NOMO-1 treated with DMSO at 0.1 percent for 48 hours (cell line): ENCODE results near the gene PPP1R1B.

Experiments used
- DNase-seq: peaks from one replicate; lab custom pipeline; 2025; ENCODE audit not compliant: unreplicated experiment; lab: John Stamatoyannopoulos, UW

Gene PPP1R1B

DNA sequence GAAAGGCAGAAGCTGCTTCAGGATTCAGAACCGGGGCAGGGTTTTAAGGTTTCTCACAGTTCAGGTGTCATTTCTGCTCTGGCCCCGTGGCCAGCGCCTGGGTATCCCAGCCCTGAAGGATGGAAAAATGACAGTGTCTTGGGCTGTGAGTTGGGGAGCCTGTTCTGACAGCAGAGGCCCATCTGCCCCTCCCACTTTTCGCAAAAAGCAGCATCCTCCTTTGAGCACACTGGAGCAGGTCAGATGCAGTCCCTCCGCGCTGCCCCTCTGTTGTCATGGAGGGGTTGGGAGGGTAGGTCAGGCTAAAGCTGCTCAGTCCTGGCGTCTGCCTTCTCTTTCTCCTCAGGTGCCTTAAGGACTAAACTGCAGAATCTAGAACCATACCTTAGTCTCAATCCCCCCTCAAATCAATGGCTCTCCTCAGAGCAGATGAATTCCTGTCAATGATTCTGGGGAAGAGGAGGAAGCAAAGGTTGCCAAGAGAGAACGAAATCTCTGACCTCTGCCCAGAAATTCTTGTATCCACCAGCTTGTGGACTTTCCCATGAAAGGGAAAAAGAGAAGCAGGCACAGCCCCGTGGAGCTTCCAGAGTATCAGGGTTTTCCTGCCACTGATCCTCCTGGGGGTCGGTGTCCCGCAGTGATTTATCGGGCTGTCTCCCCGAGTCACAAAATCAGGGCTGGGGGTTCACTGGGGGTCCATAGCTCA, 26.3 kb upstream of the PPP1R1B start:
- DNase-seq = no peak

DNA sequence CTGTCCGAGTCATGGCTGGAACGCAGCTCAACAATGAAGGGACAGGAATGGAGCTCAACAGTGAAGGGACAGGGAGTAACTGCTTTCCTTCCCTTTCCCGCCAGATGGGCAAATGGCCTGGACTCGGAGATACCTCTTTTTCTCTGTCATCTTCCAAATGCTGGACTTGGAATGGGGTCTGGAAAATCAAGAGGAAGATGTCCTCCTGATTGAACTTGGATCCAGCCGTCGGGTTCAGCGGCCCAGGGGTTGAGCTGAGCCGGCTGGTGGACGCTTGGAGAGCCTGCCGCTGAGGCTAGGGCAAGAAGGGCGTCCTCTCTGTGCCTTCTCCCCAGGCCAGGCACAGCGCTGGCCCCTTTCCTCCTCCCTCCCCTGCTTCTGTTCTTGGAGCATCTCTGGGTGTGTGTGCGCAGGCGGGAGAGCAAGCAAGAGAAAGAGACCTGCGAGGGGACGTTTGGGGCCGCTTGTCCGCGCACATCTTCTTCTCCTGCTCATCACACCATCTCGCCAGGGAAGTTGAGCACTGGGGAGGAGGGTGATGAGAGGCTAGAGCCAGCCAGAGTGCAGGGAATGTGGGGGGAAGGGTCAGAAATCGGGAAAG, 25.7 kb upstream of the PPP1R1B start:
- no peak for DNase-seq

DNA sequence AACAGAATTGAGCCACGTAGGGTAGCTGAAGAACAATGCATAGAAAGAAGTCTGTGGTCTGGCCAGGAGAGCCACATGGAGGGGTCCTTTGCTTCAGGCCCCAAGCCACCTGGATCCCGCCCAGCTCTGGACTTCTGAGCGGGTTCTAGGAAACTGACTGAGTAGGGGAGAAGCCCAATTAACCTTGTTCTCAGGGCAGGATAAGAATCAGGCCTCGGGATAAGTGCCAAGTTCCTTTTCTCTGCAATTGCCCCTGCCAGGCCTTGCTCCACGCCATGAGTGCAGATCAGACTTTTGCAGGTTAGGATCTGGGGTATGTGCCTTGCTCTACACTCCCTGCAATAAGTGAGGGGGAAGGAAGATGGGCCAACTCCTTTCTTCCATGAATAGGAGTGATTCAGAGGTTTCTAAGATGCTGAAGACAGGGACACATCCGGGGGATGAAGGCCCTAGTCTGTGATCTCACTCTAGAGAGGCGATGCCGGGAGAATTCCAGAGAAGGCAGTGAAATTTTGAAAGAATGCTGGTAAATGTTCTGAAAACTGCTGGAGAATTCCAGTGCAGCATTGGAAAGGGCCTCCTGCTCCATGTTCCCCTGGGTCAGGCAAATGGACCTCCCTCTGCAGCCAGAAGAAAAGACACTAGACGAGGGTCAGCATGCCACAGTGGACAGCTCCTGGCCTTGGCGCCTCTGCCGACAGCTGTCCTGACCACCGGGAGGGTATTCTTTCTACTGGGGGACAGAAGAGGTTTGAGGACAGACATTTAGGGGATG, 24.8 kb upstream of the PPP1R1B start:
- no peak for DNase-seq

DNA sequence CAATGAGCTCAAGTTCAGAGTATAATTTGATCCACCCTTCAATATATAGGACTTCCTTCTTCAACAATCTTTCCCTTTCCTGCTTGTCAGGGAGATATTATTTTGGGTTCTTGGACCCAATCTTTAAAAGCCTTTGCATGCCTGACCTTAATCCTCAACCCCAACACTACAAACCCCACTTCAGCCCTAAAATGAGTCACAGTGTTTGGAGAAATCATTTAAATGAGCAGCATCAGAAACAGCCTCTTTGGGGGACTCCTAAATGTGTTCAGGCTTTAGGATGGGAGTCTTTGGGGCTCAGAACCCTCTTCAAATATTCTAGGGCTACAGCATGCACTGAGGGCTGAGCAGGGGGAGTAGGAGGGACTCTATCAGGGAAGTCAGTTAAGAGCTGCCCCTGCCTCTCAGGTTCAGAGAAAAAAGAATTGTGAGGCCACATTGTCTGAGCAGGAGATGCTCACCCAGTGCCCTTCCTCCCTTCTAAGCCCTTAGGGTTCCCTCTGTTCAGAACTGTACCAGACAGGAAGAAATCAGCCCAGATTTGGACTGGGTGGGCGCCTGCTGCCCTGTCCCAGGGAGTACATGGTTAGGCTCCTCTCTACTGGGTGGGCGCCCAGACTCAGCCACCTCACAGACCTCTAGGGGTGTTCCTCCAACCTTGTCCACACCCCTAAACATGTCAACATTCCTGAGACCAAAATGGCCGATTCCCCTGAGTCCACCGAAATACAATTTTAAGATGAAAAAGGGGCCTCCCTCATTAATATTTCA, 24.0 kb upstream of the PPP1R1B start:
- no peak for DNase-seq

DNA sequence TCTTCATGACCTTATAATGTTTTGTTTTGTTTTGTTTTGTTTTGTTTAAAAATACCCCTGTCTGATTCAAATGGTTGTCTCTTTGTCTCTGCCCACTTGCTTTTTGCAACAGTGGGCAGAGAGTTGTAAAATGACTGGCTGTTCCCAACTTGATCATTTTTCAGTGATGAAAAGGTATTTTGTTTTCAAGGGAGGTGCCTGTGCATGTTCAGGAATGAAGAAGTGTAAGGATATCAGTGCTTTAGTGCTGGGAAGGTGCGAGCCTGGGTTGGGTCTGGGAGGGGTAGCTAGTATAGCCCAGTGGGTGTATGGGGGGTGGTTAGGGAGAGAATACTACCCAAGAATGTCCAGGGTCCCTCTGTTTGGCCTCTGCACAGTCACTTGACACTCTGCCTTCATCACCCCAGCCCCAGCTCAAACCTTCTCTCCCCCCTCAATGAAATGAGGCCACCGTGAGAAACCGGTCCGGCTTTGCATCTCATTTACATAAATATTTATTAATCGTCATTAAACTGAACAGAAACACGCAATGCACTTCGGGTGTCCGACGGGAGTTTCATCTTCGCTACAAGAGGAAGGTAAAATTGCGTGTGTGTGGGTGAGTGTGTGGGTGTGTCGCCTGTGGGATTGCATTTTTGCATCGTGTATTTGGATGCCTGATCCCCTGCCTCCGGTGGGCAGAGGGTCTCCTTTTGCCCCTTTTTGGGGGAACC, 23.3 kb upstream of the PPP1R1B start:
- no peak for DNase-seq

DNA sequence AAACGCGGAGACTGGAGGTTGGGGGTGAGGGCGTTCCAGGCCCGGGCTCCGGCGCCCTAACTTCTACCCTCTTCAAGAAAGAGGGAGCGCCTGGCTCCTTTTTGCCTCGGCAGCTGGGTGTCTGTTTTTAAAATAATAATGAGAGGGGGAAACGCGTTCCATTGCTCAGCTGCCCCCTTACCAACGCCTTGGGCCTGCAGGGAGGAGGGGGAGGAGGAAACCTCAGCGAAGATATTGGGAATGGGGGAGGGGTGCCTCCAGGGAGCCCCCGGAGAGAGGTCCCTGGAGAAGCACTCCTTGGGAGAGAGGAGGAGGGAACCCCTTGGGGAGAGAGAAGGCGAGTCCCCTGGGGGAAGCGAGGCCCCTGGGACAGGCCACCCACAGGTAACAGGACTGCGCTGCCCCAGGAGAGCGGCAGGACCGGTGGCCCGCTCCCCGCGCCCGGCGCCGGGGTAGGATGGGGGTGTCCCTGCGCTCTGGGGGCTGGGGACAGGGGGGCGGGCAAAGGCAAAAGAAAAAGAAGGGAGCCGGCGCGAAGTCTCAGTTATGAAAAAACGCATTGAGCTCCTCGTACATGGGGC, 21.8 kb upstream of the PPP1R1B start:
- no peak for DNase-seq

DNA sequence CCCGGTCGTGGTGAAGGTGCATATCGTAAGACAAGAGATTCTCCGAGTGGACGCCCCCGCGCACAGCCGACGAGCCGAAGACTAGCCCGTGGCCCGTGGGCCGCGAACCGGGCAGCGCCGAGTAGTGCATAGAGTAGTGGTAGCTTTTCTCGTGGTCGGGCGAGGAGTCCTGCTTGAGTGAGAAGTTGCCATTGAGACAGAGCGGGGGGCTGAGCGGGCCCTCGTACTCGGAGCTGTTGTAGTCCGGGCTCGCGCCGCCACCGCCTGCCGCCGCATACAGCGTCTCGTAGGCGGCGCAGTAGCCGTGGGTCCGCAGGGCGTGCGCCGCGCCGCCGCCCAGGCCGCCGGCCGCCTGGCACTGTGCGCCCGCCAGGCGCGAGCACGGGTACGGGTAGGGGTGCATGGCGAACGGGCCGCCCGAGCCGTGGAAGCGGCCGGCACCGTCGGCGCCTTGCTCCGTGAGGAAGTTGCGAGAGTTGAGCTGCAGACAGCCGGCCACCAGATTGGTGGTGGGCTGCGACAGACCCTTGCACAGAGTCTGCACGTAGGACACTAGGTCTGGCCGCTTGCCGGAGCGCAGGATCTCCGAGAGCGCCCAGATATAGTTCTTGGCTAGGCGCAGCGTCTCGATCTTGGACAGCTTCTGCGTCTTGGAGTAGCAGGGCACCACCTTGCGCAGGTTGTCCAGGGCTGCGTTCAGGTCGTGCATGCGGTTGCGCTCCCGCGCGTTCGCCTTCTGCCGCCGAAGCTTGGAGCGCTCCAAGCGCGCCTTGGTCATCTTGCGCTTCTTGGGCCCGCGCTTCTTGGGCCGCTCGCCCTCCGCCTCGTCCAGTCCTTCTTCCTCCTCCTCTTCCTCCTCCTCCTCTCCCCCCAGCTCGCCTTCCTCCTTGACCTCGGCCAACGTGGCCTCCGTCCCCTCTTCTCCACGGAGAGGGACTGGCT, 21.0 kb upstream of the PPP1R1B start:
- DNase-seq = no peak

DNA sequence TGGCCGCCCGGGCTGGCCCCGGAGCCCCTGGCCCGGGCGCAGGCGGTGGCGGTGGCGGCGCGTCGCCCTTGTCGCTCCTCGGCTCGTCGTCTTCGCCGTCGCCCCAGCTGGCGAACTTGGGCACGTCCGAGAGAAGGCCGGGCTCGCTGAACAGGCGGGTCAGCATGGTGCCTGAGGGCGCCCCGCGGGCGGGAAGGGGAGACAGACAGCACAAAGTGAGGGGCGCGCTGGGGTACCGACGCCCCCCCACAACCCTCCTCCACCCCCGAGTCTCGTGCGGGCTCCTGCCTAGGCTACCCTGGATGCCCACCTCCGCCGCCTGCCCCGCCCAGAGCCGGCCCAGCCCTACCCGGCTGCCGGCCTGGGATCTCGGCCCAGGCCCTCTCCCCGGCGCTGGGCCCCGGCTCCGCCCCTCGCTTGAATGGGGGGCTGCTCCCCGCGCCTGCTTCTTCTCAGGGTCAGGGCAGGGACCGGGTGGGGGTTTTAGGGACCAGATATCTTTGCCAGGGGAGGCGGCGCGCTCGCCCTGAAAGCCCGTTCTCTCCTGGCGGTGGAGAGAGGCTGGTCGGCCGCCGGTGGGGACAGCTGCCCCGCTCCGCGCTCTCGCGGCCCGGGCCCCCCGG, 20.2 kb upstream of the PPP1R1B start:
- no peak for DNase-seq

DNA sequence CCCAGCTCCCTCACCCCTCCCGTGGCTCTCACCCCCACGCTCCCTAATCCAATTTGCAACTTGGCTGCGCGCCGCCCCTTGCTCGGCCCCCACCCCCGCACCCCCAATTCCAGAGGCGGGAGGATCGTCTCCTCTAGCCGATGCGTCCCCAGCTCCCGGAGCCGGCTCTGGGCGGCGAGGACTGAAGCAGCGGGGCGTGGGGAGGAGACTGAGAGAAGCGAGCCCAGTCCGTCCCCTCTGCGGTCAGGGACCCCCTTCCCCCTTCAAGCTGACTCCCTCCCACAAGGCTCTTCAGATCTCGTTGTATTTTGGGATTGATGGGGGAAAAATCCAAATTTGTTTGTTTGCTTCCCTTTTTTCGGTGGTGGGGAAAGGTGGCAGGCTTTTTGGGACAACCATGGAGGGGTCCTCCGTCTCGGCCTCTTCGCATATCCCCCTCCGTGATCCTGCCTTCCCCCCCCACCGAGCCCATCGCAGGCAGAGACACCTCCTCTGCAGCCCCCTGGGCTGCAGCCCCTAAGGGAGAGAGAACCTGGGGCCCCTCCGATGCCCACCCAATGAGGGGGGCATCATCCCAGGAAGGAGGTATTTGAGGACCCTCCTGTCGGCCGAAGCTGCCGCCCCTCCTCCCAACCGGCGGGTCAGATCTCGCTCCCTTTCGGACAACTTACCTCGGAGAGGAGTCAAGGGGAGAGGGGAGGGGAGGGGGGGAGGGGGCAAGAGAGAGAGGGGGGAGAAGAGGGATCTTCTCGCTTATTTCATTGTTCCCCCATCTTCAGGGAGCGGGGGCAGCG, 19.5 kb upstream of the PPP1R1B start:
- no peak for DNase-seq

DNA sequence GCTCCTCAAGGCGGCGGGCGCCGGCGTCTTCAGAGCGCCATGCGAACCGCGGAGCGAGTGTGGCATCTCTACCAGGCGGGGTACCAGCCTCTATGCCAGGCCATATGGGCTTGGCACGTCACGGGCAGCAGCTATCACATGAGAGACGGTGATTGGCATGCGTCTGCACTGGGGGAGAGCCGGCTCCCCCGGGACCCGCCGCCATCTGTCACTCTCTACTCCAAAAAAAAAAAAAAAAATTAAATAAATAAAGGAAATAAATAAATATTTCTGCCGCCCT, 19.0 kb upstream of the PPP1R1B start, which contains the start of gene NEUROD2:
Gene NEUROD2 (minus strand): TSS at position 70 of the 280 bp plus-strand sequence. CDS start 1,321 bp downstream, outside the sequence.
- no peak for DNase-seq

DNA sequence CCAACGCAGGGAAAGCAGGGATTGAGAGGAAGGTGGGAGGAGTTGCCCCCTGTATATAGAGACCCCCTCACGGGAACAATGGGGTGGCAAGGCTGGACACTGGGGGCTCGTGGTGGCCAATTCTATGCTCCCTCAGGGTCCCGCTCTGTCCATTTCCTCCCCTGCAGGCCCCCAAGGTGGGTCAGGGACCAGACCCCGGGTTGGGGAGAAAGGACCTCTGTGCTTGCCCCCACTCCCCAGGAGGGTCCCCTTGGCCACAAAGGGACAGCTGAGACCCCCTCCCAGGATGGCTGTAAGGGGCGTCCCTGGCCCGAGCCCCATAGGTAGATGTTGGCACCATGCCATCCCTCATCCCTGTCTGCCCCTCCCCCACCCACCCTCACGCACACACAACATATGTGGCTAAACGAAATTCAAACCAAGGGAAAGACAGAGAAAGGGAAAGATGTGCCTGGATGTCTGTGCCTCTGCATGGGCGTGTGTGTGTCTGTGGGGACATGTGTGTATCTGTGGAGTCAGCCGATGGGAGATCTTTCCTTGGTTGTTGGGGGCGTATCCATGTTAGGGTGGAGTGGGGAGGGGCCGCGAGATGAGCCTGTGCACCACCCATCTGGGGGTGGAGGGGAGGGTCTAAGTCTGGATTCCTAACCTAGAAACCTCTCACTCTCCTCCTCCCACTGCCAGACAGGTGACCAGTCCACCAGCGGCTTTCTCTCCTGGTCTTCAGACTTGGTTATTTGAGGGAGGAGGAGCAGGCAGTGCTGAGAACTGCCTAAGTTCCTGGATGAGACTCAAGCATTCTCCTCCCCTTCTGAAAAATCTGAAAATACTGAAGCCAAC, 18.4 kb upstream of the PPP1R1B start:
- DNase-seq = no peak

DNA sequence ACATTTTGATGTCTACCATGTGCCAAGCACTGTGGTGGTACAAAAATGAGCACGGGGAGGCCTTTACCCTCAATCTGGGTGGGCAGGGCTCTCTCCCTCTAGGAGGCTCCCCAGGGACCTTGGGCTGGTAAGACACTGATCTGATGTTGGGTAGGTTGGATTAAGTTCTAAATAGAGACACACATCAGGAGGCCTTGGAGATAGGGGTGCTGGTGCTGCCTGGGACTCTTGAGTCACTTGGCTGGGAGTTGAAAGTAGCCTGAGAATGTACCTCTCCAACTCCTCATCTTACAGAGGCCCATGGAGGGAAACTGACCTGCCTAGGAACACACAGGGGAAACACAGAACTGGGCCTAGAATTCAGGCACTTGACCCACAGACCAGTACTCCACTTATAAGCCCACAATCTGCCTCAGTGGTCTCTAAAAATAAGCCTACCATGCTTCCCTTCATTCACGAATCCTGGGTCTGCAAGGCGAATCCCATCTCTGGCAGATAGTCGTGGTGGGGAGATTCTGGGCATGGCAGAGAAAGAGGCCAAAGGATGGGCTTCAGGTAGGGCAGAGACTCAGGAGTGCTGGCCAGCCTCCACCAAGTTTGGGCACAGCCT, 17.2 kb upstream of the PPP1R1B start:
- no peak for DNase-seq

DNA sequence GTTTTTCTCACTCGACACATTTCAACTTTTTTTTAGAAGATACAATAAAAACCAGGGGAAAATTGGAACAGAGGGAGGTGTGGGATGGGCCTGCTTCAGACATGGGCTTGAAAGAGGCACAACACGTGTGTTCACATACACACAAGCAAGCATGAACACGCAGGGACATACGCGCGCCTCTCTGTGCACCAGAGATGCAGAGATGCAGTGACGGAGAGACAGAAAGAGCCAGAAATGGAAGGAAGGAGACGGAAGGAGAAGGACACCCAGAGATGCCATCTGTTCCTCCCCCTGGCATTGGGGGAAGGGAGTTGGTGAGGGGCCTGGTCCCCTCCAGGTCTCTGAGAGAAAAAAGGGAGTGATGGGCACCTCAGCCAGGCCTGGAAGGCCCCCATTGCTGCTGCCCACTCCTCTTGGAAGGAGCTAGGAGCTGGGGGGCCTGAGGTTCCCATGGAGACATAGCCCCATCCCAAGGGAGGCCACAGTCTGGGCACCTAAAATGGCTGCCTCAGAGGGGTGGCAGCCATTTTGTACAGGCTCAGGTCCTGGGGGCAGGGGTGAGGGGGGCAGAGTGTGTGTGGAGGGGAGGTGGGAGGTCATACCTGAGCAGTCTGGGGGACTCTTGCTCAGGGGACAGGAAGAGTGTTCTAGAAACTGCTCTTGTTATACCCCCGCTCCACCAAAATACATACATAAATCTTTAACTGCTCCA, 15.2 kb upstream of the PPP1R1B start:
- DNase-seq = no peak

DNA sequence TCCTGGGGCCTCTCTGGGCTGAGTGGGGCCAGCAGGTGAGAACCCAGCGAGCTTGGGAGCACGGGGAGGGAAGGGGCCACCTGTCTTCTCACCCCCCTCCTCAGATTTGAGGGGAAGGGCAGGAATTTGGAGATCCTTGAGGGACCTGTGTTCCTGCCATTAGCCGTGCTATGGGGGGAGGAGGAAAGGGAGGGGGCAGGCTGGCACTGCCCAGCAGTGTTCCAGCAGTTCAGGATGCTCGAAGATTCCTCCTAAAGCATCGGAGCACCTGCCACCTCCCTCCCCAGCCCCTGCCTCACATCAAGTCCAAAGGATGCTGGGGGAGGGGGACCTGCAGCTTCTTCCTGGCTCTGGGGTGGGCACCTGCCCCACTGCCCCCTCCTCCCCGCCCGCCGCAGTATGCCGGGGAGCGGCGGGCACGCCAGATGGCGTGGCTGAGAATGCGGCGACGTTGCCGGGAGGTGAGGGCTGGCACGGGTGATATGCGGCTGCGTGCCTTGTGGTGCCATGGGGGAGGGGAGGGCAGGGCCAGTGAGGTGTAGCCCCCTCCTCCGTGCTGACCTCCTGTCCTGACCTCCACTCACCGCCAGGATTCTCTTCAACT, 14.4 kb upstream of the PPP1R1B start:
- DNase-seq = no peak

DNA sequence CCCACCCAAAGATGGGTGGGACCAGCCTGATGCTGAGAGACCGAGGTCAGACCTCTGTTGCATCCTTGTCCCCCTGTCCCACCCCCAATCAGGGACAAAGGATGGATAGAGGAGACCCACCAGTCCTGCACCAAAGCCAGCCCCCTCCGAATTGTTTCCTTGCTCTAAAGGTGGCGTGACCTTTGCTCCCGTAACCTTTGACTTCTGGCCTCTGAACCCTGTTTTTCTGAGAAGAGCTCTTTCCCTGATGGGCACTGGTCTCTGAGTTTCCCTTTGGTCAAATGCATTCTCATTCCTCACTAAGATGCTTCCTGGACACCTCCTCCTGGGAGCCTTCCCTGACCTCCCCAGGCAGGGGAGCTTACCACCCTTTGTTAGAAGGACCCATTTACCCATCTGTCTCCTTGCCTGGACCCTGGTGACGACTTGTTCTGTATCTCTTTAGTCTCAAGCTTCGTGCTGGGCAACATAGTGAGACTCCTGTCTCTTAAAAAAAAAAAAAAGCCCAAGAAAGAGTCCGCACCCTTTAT, 13.8 kb upstream of the PPP1R1B start:
- no peak for DNase-seq
